OCI-LY3 (cell line): ENCODE data around the gene SRM.

Experiments used
- CTCF ChIP-seq: fragments of 200-600, 300-600 bp; sonication (generic); IDR thresholded peaks from 2 replicates; pipeline ENCODE4 v1.5.1; 2014; ENCODE audit warnings: antibody characterized with exemption, low read length, low read depth
- EZH2phosphoT487 ChIP-seq: fragments of 200-600 bp; shearing (Covaris generic); IDR thresholded peaks from 2 replicates; pipeline ENCODE4 v1.6.1; 2018; ENCODE audit warnings: antibody characterized with exemption, mixed run types, low read depth

DNA sequence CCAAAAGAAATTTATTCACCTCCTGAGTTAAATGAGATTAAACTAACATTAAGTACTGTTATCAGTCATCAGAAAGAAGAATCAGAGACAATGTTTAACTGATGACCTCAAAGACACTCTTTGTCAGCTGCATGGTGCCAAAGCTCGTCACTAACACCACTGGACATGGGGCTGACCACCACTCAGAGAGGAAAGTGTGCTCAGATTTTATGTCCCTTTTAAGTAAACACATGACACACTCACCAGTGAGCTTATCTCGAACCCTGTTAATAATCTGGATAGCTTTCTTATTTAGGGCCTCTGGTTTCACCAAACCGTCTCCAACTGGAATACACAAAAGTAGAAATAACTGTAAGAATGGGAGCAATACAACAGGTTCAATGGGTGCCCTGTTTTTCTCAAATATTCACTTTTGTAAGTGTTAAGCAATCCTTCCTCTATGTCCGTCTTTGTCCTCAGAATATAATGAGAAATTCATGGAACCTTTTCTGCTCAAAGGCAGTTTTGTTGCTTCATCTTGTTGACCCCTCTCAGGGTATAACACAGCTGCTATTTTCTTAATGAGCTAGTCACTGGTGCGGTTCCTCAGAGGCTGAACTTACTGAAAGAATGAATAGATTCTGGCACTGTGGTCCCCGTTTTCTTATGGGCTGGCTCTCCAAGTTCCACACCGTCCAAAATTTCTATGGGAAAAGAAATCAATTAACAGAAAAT, 49.4 kb upstream of the SRM start:
- TF ChIP-seq CTCF (no peak), EZH2phosphoT487 (no peak)
